GM19351 (cell line): ENCODE measurements around the gene DPYSL5.

Experiments
- ATAC-seq: cut with Tn5 transposase; IDR thresholded peaks from one replicate; pipeline ENCODE4 v1.9.1; 2021; ENCODE audit warnings: mild to moderate bottlenecking, moderate library complexity; ENCODE audit not compliant: unreplicated experiment

The DPYSL5 gene

DNA sequence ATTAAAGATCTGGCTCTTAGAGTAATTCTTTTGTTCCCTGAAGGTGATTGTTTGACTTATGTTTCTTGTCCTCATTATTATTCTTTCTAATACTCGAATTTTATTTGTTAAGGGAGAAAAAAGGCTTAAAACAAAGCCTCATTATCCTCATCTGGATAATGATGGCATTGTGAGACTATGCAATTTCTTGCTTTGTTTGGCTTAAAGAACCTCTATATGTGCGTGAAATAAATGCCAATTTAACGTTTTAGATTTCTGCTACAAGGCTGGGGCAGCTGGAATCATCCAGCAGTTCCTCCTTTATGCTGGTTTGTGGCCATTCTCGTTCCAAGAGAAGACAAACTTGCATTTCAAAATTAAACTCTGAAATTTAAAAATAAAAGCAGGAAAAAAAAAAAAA, 4.9 kb upstream of the DPYSL5 start:
- ATAC-seq = no peak

- ATAC-seq = no peak
Measured at GRCh38 chr2:26845021-26845420, 2.9 kb upstream of the DPYSL5 start.

- no peak for ATAC-seq
Measured at GRCh38 chr2:26846334-26847306, 1.3 kb upstream of the DPYSL5 start.

DNA sequence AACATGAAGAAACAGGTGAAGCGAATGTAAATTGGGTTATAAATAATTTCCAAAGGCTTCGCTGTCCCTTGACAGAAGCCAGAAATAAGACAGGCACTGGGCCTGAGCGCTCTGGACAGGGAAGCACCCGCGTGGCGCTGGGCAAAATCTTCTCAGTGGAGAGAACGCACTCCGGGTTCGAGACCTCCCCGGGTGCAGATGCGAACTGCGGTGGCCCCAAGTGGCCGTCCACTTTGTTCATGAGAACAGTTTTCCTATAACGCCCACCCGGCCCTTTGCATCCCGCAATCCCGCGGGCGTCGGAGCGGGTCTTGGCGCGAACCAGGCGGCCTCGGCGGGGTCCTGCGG, 651 bp upstream of the DPYSL5 start:
- ATAC-seq = no peak

DNA sequence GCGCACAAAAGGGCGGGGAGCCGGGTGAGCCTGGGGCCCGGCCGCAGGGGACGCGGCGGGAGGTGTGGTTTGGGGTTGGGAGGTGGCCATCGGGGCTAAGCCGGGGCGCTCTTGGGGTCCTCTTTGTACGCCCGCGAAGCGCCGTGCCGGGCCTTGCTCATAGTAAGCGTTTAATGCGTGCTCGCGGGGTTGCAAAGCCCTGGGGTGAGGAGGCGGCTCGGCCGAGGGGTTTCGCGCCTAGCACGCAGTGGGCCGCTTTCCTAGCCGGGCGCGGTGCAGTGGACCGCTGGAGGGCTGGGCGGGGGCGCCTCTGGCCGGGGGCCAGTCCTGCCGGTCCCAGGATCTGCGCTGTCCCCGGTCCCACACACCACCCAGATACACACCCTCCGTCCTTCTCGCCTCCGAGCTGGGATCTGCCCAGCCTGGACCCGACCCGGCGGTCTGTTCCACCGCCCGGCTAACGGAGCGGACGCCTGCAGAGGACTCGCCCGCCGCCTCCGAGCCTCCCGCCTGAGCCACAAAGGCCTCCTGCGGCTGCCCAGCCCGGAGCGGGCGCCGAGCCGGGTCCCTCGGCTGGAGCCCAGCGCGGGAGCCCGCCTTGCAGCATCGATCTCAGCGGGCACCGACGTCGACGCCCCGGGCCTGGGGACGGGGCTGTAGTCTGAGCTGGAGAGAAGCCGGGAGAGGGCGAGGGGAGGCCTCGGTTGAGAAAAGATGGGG, 564 bp downstream of the DPYSL5 start:
- ATAC-seq = no peak

DNA sequence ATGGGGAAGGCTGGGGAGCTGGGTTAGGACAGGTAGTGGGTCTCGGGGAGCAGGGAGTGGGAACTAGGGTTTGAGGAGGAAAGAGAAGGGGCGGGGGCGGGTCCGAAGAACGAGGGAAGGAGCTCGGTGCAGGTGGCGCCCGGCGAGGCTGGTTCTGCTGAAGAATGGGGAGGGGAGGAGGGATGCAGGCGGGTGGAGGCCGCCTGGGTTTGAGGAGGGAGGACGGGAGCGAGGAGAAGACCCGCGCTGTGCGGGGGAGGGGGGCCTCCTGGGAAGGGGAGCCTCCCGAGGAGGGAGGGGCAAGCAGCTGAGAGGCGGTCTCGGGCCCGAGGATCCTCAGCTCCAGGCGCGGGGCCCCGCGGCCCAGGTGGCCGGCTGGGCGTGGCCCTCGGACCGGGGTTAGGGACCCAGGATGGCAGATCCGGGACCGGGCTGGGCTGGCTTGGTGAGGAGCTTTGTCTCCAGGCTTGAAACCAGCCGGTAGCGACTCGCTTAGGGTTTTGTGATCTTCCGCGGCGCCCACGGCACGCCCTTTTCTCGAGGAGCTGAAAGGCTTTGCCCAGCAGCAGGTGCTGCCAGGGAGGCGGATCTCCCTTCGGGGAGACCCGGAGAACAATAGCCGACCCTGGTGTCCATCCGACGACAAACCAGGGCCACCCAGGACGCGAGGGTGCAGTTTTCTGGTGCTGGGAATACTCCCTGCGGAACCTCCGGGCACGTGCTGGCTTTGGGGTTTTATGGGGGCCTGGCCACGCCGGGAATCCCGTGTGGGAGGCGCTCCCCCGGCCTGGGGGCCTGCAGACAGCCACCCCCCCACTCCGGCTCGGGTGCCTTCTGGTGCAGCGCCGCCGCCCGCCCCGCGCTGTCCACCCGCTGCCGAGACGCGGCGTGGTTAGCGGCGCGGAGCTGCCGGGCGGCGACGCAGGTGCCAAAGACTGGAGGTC, 1.4 kb downstream of the DPYSL5 start:
- ATAC-seq = no peak

DNA sequence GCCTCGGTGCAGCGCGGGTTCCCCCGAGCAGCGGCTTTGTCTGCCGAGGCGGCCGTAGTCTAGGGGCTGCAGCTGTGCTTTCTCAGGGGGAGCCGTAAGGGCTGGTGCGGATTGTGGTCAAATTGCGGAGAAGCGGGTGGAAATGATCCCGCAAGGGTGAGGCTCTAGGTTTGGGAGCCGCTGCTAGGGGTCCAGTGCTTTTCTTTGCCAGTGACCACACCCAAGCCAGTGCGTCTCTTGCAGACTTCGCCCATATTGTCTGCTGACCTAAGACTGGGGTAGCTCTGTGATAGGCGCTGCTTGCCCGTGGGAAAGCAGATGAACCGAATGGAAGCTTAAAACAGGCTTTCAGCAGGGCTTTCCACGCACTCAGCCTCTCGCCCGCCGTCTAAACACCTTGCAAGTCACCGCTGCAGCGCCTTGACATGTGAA, 2.1 kb downstream of the DPYSL5 start:
- no peak for ATAC-seq

- ATAC-seq = no peak
Measured at GRCh38 chr2:26850505-26850904, 2.6 kb downstream of the DPYSL5 start.

DNA sequence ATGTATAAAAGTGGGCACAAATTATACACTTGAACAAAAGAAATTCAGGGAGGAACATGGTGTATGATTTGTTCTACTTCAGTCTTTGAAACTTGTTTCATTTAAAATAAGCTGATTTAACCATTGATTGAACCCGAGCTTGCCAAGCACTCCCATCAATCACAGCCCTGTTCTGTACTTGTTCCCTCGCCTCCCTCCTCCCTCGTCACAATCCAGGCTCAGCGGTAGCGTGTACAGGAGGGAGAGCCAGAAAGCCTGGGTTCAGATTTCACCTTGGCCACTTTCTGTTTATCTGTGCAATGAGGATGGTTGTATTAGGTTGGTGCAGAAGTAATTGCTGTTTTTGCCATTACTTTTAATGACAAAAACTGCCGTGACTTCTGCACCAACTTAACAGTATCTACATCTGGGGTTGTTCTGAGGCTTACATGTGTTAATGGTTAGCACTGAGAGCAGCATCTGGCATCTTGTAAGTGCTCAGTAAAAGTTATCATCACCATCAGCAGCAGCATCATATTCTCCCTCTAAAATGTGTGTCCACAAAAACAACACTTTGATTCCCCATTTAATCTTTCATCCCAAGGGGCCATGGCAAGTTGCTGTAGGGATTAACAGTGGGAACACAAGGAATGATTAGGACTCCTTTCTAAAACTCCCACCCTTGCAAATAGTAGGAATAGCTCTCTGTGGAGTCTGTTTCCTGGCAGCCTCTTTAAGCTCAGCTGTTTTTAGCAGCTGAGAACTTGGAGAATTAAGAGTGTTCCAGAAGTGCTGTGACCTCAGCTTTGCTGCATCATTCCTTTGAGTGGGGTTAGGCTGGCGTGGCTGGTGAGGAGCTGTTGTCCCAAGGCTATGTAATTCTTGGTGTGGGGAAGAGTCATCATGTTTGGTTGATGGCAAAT, 4.7 kb downstream of the DPYSL5 start:
- ATAC-seq = no peak

- no peak for ATAC-seq
Measured at GRCh38 chr2:26853751-26854150, 5.8 kb downstream of the DPYSL5 start.

- ATAC-seq = no peak
Measured at GRCh38 chr2:26854283-26854827, 6.4 kb downstream of the DPYSL5 start.

GRCh38 chr2:26855466-26855865, 7.5 kb downstream of the DPYSL5 start:
- ATAC-seq = no peak

GRCh38 chr2:26859622-26860021, 11.7 kb downstream of the DPYSL5 start:
- ATAC-seq = no peak

GRCh38 chr2:26860211-26860850, 12.4 kb downstream of the DPYSL5 start:
- no peak for ATAC-seq

GRCh38 chr2:26861610-26862224, 13.8 kb downstream of the DPYSL5 start:
- ATAC-seq = no peak

- no peak for ATAC-seq
Measured at GRCh38 chr2:26864226-26864625, 16.3 kb downstream of the DPYSL5 start.

DNA sequence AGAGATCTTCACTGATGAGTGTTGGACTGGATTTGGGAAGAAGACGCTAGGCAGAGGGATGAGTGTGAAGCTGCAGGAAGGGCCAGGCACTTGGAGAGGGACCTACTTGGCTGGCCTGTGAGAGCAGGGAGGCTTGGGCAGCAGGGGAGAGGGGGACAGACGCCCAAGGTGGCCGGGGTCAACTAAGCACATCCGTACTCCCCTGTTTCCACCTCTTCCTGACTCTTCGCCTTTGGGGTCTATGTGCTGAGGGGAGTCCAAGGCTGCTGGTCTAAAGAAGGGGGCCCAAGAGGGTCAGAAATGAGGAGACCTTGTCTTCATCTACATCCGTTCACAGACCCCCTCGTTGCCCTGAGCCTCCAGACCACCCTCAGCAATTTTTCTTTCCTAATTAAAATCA, 16.7 kb downstream of the DPYSL5 start:
- ATAC-seq = no peak

GRCh38 chr2:26870585-26871095, 22.7 kb downstream of the DPYSL5 start:
- no peak for ATAC-seq
